HG03159 (cell line): ENCODE data around the gene GSTA4.
"Not testable (repeated sequence)": the region's sequence is repeated elsewhere in the genome, so short reads cannot be mapped to it uniquely, and the experiment has no call there.

Experiments
- ATAC-seq: cut with Tn5 transposase; IDR thresholded peaks from one replicate; pipeline ENCODE4 v1.9.1; 2021; ENCODE audit warnings: mild to moderate bottlenecking, moderate library complexity; ENCODE audit not compliant: unreplicated experiment

Gene GSTA4

DNA sequence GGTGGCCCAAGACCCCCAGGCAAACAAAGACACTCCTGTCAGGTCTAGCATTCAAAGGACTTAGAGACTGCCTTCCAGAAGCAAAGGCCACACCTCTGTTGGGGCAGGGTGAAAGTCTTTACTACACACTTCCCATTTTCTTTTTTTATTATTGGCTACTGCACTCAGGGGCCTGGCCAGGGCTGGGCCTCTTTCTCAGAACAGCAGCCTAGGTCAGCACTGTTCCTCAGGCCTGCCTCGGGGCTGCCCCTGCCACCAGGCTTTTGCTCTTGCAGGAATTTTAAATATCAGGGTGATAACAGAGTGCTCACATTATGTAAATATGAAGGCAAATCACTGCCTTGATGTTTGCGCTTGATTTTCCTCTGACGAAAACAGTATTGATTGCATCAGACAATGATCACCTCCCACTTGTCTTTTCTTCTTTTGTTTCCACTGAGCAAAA, 18.5 kb downstream of the GSTA4 start:
- ATAC-seq: peak; percentile 91

DNA sequence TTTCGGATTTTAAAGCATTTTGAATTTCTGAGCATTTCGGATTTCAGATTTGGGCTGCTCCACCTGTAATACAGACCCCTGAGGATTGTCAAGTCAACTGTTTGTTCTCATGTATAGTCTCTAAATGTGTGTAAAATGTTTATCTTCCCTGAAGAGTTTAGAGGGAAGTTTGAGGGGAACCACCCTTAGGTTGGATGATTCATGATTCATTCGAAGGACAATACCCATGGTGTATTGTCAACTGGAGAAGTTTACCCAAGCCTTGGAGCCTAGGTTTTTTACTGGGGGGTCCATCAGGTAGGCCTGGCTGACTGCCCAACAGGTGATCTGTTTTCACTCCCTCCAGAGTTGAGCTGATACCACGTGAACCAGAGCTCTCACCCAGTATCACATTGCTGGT, 18.9 kb downstream of the GSTA4 start:
- ATAC-seq: no peak

- ATAC-seq: no peak
Observed at GRCh38 chr6:52975580-52975979, 19.5 kb downstream of the GSTA4 start.

GRCh38 chr6:52972989-52973388, 22.1 kb downstream of the GSTA4 start:
- no peak for ATAC-seq

DNA sequence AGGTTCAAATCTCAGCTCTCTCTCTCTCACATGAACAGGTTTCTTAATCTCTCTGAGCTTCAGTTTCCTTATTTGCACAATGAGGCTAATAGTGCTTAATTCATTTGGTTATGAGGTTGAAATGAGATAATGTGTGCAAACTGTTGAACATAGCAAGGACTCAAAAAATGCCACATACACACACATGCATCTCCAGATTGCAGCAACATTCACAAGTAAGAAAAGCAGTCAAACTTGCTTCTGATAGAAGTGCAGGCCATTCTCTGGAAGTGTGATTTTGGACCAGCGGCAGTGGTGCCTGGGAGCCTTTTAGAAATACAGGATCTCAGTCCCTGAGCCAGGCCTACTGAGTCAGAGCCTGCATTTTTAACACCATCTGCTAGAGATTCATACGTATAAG, 25.7 kb downstream of the GSTA4 start:
- no peak for ATAC-seq

DNA sequence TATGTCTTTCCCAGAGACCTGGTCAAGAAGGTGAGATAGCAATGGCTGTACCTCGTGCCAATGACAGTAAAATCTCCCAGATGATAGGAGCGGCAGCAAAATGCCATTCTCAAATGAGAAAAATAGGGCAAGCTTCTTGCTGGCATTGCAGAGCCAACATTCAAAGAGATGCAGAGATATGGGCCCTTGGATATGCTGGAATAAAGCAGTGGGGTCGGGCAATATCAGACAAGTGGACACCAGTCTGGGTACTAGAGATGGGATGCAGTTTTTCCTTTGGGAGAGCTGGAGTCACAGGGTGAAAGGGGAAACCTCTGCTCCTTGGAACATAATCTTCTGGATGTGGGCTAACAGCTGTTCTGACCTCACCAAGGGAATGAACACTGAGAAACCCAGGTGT, 29.0 kb downstream of the GSTA4 start:
- ATAC-seq: no peak

GRCh38 chr6:52965380-52965779, 29.7 kb downstream of the GSTA4 start:
- ATAC-seq: no peak

GRCh38 chr6:52964318-52964717, 30.8 kb downstream of the GSTA4 start:
- ATAC-seq: no peak

DNA sequence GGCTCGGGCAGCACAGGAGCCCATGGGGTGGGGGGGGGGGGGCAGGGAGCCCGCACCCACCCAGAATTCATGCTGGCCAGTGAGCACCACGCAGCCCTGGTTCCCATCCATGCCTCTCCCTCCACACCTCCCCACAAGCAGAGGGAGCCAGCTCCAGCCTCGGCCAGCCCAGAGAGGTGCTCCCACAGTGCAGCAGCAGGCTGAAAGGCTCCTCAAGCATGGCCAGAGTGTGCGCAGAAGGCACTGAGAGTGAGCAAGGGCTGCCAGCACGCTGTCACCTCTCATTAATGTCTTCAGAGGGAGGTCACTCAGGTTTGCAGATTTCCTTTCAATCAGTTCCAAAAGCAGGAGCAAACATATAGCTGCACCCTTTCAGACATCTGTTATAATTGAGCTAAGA, 32.4 kb downstream of the GSTA4 start:
- no peak for ATAC-seq

DNA sequence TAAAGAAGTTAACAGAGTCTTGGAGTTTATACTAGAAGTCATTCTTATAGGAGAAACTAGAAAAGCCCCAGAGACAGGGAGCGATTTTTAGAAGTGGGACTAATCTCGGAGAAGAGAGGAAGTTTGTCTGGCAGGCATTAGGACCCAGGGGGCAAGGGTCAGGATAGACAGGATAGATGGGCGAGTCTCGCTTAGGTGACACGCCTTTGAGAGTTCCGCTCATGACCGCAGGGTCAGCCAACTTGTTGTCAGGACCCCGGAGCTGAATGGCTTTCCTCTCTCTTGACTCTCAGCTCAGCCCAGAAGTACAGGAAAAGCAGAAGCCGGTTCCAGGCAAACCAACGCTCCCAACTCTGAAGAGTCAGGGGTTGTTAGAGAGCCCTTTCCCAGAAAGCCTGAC, 34.1 kb downstream of the GSTA4 start:
- ATAC-seq: not testable (repeated sequence)

- not testable (repeated sequence) for ATAC-seq
Observed at GRCh38 chr6:52960211-52960610, 34.9 kb downstream of the GSTA4 start.

DNA sequence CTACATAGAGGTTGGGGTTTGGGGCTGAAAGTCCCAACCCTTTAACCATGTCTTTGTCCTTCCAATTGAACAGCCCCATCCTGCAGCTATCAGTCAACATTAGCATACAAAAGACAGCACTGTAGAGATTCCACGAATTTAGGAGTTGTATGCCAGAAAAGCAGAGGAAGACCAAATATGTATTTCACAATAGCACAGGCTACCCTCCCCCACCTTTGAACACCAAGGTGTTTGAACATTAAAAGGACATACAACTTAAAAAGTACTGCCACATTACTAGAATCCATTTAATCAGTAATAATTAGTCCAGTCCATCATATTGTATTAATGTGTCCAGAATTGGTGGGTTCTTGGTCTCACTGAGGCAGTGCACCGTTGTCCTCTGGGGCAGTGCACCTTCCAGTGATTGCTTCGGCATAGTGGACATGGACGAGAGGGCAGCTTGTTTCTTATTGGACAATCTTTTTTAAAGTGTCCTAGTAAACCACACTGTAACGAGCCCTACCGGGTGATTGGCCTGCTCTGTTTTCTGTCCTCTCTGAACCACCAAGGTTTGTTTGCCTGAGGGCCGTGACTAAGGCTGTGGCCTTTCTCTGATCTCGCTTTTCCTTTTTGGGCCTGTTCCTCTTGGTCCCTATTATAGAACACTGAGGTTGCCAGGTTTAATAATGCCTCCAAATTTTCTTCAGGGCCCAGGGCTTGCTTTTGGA, 36.4 kb downstream of the GSTA4 start:
- ATAC-seq: no peak

DNA sequence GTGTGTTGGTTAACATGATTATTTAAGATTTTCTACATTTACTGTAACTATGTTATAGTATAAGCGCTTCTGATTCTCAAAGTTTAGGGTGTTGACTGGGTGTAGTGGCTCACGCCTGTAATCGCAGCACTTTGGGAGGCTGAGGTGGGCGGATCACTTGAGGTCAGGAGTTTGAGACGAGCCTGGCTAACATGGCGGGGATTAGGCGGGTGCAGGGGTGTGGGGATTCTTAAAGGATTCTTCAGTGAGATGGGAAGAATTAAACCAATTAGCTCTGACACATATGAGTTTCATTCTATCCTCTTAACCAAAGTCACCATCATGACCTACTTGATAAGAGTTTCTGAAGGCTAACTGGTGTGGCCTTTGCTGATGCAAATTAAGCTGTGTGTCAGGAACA, 39.2 kb downstream of the GSTA4 start:
- ATAC-seq: no peak

- no peak for ATAC-seq
Observed at GRCh38 chr6:52953911-52954839, 40.9 kb downstream of the GSTA4 start.

- ATAC-seq: no peak
Observed at GRCh38 chr6:52946306-52946705, 48.8 kb downstream of the GSTA4 start.

DNA sequence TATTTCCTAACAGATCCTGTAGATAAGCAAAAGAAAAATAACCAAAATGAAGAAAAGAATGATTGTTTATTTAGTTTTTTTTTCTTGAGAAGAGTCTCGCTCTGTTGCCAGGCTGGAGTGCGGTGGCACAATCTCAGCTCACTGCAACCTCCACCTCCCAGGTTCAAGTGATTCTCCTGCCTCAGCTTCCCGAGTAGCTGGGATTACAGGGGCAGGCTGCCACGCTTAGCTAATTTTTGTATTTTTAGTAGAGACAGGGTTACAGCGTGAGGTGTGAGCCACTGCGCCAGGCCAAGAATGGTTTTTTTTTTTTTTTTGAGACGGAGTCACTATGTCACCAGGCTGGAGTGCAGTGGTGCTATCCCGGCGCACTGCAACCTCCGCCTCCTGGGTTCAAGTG, 52.3 kb downstream of the GSTA4 start:
- not testable (repeated sequence) for ATAC-seq

DNA sequence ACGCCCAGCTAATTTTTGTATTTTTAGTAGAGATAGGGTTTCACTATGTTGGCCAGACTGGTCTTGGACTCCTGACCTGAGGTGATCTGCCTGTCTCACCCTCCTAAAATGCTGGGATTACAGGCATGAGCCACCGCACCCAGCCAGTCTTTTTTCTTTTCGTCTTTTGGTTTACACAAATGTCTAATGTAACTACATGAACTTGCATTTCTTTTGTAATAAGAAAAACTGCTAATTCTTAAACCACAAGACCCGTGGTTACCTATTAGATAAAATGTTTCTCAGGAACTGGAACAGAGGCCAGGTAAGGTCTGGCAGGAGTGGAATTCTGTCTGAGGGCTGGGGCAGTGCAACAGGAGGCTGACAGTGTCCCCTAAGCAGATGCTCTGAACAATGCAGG, 52.9 kb downstream of the GSTA4 start:
- no peak for ATAC-seq

DNA sequence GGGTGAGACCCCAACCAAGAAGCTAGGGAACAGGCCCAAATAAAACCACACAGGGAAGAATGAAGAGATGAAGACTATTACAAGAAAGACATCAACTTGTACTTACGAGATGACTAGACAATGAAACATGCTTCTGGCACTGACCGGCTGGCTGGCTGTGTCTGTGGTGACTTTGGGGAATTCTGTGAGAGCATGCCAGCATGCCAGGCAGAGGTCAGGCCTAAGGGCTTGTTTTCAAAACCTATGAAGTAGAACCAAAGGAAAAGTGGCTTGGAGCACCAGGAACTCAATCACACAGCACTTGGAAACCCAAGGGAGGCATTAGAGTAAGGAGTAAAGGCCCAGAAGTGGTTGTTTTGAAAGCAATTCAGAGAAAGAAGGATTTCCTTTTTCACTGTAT, 57.2 kb downstream of the GSTA4 start:
- no peak for ATAC-seq

DNA sequence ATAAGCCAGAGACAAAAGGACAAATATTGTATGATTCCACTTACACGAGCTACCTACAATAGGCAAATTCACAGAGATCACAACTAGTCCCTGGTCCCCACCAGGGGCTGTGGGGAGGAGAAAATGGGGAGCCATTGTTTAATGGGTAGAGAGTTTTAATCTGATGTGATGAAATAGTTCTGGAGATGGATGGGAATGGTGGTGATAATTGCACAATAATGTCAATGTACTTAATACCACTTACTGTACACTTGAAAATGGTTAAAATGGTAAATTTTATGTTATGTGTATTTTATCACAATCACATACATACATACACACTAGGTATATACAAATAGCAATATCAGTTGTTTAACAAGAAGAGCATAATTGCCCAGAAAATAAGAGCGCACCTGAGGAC, 61.3 kb downstream of the GSTA4 start:
- ATAC-seq: no peak

DNA sequence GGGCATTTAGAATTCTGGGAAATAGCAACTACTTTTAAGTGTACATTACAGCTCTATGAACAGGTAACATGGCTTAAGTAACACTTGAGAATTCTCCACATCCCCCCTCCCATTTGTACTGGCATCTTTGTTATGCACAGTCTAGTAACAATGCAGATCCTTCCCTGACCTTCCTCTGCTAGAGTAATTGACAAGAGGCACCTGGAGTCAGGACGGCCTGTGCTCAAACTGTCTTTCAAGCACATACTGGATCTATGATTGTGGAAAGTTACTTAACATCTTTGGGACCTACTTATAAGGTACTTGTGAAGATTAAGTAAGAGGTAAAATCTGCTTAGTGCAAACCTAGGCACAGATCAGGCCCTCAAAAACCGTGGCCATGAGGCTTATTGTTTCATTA, 63.7 kb downstream of the GSTA4 start:
- no peak for ATAC-seq

DNA sequence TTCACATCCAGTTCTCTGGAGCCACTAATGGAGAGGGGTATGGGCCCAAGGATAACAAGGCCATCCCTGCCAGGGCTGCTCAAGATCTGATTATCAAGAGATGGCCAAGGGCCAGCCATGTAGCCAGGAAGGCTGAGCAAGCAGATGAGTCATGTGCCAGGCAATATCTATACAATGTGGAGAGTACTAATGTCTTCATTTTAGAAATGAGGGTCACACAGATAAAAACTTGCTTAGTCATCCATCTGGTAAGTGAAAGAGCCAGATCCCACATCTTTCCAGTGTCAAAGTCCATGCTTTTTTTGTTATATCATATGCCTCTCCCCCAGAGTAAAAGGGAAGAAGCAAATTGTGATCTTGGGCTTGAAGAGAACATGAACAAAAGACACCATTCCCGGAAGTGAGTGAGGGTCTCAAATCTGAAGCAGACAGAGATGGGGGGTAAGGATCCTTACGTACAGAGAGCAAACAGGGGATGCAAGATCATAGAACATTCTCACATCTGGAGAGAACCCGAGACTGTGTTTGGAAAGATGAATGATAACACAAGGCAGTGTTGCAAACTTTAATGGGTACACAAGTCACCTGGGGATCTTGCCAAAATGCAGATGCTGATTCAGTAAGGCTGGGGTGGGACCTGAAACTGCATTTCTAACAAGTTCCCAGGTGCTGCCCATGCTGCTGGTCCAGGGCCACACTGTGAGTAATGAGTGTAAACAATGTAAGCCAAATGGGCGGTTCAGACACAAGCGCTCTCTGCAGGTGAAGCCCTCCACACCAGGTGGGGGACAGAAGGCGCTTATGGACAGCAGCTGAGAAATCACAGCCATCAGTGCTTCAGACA, 65.5 kb downstream of the GSTA4 start:
- no peak for ATAC-seq
